NT2/D1 (cell line): Measurements from ENCODE around the gene SHISA5.

Experiments
- SUZ12 ChIP-seq: IDR thresholded peaks from 2 replicates; pipeline ENCODE4 v1.6.1; 2011; ENCODE audit not compliant: insufficient read length, insufficient read depth; ENCODE audit errors: extremely low read depth
- YY1 ChIP-seq: IDR thresholded peaks from 2 replicates; pipeline ENCODE4 v1.6.1; 2011; ENCODE audit not compliant: insufficient read length, insufficient read depth

DNA sequence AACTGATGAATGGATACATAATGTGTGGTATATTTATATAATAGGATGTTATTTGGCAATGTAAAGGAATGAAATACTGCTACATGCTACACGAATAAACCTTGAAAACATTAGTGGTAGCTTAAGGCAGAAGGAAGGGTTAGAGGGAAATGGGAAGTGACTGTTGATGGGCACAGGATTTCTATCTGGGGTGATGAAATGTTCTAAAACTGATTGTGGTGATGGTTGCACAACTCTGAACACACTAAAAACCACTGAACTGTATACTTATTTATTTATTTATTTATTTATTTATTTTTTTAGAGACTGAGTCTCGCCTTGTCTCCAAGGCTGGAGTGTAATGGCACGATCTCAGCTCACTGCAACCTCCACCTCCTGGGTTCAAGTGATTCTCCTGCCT is 24.8 kb upstream of the SHISA5 start:
- TF ChIP-seq YY1 (no peak), SUZ12 (no peak)
